HG02678 (cell line): ENCODE data around the gene AEBP2.

Experiments used
- ATAC-seq: cut with Tn5 transposase; IDR thresholded peaks from one replicate; pipeline ENCODE4 v1.9.1; 2021; ENCODE audit warnings: mild to moderate bottlenecking, moderate library complexity; ENCODE audit not compliant: unreplicated experiment

Gene AEBP2

DNA sequence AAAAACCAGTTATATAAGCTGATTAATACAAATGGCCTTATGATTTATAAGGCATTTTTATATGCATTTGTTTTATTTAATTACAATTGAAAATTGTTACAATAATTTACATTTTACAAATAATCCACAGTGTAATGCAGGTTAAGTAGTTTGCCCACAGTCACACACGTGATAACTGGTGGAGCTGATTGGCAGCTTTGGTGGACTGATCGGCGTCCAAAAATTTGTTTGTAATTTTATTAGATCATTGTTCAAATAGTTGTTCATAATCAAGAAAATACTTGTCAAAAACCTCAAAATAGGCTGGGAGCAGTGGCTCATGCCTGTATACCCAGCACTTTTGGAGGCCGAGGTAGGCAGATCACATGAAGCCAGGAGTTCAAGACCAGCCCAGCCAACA is 59.7 kb downstream of the AEBP2 start:
- no peak for ATAC-seq

DNA sequence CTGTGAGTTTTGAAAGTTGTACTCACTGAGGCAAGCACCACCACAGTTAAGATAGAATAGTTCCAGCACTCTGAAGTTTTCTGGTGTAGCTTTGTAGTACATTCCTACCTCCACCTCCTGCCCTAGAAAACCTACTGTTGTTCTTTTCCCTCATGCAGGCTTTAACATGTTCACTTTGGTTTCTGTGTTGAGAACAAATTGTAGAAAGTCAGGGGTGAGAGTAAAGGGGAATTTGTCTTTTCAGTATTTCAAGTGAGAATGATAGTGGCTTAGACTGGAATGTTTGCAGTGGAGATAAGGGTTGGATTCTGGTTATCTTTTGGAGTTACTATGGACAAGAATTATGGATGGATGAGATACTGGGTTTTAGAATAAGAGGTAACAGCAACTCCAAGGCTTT is 67.2 kb downstream of the AEBP2 start:
- no peak for ATAC-seq

DNA sequence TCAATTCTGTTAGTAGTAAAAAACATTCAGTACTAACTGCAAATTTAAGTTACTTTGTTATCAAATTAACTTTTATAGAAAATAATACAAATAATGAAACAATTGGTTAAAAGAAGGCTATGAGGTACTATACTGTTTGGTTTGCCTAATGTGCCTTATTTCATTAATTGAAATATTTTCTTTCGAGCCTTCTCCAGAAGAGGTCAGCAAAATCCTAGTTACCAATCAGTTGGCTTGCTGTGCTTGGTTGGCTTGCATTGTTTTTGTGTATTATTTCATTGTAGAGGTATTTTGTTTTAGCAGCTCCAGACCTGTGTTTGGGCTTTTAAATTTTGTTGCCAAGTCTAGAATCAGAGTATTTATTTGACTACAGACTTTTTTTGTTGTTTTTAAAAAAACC is 68.5 kb downstream of the AEBP2 start:
- no peak for ATAC-seq

DNA sequence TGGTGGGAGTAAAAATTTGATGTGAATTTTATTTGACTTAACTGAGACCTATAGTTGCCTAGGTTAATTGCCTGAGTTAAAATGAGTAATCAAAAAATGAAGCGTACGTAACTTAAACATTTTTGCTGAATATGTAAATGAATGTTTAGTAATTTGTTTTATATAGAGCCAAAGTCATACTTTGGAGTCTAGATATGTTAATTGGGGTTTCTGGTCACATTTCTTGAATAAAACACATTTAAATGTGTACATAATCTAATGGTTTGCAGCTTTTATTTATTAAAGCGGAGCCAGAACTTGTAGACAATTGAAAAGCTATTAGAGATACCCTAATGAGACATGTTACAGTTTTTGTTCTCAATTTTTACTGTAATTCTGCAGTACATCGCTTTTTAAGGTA is 71.2 kb downstream of the AEBP2 start:
- no peak for ATAC-seq

DNA sequence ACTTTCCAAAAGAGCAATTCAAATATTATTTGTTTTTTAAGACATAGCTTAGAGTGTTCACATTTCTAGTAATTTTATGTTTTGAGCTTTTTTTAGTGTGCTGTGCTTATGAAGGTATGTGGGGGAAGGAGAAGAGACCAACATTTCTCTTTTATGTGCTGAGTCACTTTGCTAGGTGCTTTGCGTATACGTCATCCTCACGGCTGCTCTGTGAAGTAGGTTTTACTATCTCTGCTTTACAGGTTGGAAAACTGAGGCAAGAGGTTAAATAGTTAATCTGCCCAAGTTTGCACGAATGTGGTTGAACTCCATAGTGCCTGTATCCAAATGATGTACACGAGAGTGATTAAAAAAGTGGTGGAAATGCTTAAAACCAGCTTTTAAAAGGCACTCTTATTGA is 75.9 kb downstream of the AEBP2 start:
- ATAC-seq = no peak

DNA sequence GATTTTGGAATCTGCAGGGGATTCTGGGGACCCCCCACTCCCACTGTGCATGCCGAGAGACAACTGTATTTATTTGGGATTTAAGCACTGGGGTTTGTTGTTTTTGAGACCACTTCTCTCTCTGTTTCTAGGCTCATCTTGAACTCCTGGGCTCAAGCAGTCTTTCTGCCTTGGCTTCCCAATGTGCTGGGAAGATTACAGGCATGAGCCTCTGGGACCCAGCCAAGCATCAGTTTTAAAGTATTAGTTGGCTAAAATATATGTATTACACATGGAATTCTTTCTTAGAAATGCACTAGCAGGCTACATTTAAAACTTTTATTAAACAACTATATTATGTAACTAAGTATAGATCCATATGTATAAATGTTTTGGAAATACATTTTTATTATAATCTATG is 78.3 kb downstream of the AEBP2 start:
- no peak for ATAC-seq

DNA sequence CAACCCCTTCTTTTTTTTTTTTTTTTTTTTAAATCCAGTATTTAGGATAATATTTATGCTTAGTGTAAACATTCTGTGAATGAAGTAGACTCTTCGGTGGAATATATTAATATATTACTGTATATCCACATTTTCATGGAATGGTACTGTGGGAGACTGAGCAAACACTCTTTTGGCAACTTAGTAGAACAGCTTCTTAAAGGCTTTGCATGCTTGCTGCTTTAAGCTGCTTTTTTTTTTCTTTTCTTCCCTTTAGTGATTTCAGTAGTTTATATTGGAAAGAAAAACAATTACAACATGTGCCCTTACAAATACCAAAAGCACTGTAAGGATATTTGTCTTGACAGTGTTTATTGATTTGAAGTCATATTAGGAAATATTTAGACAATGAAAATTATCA is 78.9 kb downstream of the AEBP2 start:
- no peak for ATAC-seq

DNA sequence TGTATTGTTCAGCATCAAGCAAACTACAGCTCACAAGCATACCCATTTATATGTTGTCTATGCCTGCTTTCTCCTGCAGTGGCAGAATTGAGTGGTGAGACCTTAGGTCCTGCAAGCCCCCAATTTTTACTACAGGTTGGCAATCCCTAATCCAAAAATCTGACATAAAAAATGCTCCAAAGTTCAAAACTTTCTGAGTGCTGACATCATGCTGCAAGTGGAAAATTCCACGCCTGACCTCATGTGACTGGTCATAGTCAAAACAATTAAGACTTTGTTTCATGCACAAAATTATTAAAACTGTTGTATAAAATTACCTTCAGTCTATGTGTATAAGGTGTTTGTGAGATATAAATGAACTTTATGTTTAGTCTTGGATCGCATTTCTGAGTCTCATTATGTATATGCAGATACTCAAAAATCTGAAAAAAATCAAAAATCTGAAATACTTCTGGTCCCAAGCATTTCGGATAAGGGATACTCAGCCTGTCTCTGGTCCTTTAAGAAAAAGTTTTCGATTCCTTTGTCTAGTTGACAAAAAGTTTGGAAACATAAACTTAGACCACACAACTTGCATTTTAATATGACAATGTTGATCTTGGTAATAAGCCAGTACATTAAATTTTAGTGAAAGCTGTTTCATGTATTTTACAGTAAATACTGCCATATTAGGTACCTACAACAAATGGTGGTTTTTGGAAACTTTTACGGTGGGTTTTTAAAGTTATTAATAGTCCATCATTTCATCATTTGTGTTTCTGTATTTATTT is 81.5 kb downstream of the AEBP2 start:
- no peak for ATAC-seq

DNA sequence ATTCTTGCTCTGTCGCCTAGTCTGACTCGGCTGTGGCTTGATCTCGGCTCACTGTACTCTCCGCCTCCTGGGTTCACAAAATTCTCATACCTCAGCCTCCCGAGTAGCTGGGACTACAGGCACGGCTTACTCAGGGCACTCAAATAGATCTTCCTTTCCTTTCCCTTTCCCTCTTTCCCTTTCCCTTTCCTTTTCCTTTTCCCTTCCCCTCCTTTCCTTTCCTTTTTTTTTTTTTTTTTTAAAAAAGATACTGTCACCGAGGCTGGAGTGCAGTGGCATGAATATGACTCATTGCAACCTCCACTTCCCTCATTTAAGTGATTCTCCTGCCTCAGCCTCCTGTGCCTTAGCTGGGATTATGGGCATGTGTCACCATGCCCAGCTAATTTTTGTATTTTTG is 86.0 kb downstream of the AEBP2 start:
- no peak for ATAC-seq

DNA sequence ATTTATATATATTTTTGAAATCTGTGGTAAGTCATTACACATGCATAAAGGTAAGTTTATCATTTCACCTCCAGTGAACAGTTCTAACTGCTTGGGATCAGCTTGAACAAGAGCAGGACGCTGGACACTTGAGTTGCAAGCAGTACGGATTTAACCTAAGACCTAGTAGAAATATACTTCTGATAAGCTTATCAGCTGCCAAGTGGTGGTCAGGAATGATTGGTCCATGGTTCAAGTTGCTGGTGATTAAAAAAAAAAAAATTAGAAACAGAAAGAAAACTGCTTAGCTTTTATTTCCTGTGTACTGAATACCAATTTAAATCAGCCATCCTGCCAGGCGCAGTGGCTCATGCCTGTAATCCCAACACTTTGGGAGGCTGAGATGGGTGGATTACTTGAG is 88.6 kb downstream of the AEBP2 start:
- no peak for ATAC-seq

DNA sequence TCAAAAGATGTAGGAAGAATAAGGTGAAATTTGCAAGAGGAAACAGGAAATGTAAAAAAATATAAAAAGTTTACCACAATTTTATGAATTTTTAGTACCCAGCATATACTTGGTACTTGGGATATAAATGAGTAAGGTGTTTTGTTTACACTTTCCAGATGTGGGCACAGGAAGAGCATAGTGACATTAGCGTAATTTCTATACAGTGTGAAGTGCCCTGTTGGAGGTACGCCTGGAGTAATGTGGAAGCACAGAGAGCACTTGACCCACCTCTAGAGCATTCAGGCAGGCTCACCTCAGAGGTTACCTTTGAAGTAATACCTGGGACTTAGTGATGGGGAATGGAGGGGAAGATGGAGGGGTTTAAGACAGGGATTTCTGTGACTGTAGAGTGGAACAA is 89.5 kb downstream of the AEBP2 start:
- no peak for ATAC-seq

DNA sequence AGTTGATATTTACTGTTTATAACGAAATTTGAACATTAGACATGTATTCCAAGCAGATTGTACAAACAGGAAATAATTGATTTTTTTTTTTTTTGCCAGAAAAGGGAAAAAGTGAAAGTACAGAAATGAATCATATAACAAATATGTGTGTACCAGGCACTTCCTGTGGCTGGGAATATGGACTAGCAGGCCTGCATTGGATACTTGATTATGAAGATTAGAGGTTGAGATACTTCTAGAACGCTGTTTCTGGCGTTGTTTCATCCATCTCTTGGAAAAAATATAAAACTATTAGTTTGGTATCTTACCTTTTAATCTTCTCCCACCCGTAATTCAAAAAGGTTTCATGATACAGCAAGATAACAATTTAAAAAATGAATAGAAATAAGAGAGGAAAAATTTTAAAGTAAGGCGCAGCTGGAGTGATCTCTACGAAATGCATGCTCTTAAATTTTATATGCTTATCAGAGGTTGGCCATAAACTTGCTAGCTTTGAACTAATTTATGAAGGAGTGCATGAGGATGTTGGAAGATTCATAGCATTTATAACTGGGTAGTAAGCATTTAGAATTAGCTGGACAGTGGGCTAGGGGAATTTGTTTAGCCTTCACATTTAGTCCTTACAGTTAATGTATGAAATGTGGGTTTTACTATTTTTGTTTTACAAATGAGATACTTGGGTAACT is 90.8 kb downstream of the AEBP2 start:
- no peak for ATAC-seq

DNA sequence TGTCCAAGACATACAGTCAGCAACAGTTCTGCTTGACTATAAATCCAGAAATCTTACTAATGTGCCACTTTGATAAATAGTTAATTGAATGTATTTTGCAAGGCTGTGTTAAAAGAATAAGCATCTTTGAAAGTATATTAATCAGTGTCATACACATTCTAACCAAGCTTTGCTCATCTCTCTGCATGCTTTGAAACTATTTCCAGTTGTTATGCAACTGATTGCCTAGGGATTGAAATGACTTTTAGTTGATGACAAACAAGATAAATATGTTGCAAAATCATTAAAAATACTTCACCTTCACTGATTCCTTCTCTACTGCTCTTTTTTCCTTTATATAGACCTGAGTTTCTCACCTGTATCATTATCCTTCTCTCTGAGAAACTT is 91.3 kb downstream of the AEBP2 start:
- ATAC-seq = no peak

DNA sequence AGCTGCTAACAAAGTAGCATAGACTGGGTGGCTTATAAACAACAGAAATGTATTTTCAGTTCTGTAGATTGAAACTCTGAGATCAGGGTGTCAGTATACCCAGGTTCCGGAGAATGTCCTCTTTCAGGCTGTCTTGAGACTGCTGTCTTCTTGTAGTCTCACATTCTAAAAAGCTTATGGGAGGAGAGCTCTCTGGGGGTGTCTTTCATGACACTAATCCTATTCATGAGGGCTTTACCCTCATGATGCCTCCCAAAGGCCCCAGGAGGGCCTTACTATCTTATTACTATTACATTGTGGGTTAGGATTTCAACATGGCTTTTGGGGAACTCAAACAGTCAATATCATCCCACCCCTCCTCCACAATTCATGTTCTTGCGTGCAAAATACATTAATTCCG is 94.3 kb downstream of the AEBP2 start:
- no peak for ATAC-seq

DNA sequence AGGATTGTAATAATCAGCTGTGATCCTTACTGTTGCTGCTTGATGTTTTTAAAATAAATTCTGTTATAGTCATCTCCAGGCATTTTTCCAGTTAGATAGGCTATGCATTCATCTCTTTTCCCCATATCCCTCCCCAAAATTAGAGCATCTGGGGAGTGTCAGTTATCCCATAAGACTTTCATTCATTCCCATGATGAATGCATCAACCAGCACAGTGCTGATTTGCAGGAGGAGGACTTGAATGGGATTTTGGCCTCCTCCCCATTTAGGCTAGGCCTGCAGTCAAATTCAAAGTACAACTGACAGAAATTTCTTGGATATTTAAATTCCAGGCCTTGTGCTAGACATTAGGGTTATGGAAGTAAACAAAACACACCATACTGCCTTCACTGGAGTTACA is 99.8 kb downstream of the AEBP2 start:
- no peak for ATAC-seq

DNA sequence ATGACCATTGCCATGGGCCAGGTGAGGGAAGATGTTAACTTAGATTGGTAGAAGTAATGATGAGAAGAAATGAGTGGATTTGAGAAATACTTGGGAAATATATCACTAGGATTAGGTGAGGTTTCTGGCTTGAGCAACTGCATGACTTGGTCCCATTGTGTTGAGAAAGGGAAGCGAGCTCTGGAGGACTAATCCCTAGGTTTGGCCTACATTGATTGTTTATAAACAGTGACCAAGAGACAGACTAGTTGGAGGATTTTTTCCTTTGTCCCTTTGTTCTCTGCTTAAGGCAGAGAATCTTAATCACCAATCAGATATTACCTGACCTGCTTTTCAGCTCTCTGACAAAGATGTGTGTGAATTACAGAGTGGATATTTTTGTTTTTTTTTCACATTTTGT is 100.5 kb downstream of the AEBP2 start:
- ATAC-seq = no peak

DNA sequence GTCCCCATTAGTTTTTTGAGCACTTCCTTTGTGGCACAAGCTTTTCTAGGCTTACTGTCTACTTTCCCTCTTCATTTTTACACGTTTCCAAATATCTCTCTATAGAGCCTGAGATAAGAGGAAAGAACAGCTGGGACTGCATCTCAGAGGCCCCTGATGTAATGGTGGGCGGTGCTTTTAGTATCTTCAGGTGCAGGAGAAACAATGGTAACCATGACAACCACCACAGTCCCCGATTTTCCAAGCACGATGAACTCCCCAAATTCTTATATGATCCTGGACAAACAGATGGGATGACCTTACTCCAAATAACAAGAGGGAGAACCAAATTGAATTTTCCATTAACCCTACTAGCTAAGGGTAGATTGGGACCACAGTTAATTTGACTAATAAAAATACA is 103.3 kb downstream of the AEBP2 start:
- no peak for ATAC-seq

DNA sequence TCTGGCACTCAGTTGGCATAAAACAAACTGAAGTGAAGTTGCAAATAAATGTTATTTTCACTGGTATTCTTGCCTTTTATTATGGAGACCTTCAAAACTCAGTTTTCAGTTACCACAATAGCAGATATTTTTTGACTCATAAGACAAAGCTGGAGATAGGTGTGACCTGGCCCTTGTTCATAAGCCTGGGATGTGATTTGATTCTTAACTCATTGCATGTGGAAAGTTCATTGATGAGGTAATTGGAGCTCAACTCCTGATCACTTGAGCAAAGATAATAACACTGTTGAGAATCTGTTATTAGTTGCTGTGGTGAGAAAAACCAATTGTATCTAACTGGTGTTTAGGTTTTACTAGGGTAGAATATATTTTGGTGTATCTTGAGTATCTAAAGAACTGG is 105.1 kb downstream of the AEBP2 start:
- ATAC-seq = no peak

DNA sequence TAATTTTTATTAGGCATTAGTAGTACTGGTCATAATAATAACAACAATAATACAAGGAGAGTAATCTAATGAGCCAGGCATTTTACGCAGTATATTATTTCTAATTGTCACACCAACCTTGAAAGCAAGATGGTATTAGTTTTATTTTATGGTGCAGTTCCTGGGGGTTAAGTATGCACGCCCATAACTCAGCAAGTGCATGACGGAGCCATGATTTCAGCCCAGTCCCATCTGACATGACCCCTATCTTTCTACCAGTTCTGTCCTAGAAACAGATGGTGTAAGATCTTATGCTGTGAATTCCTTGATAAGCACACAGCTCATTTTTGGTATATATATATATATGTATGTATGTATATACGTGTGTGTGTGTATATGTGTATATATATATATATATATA is 106.0 kb downstream of the AEBP2 start:
- no peak for ATAC-seq

DNA sequence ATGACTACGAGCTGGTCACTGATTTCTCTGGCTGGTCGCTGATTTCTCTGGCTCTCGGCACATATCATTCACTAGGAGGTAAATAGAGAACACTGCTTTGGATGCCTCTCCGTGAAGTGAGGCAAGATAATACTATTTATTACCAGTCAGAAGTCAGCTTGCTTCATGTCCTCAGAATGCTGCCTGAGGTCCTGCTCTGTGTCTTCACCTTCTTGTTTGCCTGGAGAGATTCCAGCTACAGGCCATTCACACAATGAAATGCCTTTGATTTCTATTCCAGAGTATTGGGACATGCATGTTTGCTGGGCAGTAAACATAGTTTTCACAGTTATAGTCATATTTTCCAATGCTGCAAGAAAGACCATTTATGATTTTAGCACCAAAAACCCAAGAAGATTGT is 106.7 kb downstream of the AEBP2 start:
- ATAC-seq = no peak

DNA sequence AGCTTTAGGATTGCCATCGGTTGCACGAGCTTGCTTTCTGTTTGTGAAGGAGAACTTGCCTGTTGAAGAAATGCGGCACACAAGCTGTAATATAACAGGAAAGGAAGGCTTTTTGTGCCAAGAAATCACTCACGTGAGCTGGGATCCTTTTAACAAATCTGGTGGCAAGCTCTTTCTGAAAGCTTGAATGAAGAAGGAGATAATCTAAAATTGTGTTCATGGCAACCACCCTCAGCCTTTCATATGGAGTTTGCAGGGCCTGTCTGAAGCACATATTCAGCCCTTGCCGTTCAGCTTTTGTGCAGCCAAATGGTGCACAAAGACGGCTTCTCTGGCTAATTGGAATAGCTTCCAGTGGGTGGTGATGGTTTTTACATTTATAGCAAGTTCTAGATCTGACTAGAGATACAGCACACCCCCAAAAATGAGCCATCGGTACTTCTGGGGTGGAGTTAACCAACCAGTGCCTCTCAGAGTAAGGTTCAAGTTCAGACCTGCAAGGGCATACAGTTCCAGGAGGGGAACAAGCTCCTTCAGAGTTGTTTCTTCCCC is 107.4 kb downstream of the AEBP2 start:
- no peak for ATAC-seq

DNA sequence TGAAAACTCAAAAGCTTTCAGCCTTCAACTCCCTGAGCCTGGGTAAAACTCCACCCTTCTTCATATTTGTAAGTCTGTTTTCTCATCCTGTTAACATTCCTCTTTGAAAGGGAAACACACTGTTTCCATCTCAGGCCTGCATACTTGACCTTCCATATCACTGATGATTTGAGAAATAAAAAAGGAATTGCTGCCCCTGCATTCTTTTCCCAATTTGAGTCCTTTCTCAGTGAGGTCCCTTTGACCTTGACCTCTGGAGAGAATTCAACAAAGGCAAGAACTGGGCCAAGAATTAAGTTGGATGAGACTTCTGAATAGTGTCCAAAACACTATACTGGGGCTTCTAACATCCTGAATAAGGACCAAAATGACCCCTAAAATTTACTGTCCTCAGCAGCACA is 108.0 kb downstream of the AEBP2 start:
- ATAC-seq = no peak

DNA sequence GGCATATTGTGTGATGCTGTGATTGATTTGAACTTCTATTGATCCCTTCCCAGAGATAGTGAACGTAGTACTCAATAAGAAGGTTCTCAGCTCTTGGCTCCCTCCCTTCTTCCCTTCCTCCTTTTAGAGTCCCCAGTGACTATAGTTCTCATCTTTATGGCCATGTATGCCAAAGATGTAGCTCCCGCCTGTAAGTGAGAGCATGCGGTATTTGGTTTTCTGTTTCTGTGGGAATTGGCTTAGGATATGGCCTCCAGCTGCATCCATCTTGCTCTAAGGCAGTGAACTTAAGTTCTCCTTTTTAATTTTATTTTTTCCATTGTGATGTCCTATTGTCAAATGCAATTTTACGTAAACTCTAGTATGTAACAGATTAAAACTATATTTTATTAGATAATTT is 109.5 kb downstream of the AEBP2 start:
- ATAC-seq = no peak
